HG02970 (cell line): ENCODE results near the gene SDF2L1.
"Not testable (repeated sequence)": the region's sequence is repeated elsewhere in the genome, so short reads cannot be mapped to it uniquely, and the experiment has no call there.

Experiments used
- ATAC-seq: cut with Tn5 transposase; IDR thresholded peaks from one replicate; pipeline ENCODE4 v1.9.1; 2021; ENCODE audit warnings: mild to moderate bottlenecking, moderate library complexity, moderate number of reproducible peaks; ENCODE audit not compliant: unreplicated experiment, low FRiP score

SDF2L1 gene

DNA sequence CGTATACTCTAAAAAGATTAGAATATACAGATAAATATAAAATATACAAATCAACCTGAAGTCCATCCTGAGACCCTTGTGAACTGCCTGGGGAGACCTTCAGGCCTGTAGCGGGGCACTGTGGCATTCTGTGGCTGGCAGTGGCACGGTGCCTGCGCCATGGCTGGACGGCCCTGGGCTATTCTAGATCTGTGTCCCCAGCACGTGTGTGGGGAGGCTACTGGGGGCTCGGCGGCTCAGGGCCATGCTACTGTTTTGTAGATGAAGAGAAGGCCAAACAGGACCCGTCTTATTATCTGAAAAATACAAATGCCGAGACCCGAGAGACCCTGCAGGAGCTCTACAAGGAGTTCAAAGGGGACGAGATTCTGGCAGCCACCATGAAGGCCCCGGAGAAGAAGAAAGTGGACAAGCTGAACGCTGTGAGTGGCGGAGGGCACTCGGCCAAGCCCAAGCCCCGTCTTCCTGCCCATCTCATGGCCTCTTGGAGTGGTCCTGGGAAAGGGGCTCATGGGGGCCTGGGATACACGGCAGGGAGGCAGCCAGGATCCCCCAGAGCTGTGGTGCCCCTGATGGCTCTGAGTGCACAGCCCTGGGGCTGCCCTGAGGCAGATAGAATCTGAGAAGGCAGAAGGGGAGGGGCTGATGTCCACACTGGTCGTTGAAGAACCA is 42.5 kb downstream of the SDF2L1 start:
- no peak for ATAC-seq

DNA sequence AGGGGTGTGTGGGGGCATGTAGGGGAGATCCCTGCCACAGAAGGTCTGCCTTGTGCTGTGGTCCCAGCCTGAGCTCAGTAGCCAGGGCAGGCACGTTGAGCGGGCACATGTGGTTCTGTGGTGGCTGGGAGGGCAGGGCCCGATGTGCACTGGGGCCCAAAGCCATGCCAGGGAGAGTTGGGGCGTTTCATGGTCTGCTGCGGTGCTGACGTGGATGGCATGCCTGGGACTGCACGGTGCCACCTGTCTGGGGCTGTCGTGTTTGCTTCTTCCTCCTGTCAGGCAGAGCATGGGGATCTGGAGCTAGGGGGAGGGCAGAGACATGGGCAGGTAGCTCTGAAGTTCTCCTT is 43.0 kb downstream of the SDF2L1 start:
- no peak for ATAC-seq

DNA sequence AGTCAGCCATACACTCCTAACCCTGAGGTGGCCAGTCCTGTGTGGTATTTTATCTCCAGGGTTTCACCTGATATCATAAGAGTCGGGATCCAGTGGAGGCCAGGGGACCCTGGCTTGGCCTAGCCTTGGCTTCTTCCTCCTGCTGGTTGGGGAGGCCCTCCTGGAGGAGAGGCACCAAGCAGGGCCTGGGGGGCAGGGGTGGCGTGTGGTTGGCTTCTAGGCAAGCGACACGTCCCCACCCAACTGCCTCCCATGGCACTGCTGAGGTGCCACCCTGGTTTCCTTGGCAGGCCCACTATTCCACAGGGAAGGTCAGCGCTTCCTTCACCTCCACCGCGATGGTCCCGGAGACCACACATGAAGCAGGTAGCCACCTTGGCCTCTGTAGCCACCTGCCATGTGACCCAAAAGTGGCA is 44.1 kb downstream of the SDF2L1 start:
- no peak for ATAC-seq

GRCh38 chr22:21686634-21687393 is 44.7 kb downstream of the SDF2L1 start:
- ATAC-seq: no peak

GRCh38 chr22:21687685-21688259 is 45.7 kb downstream of the SDF2L1 start:
- ATAC-seq: no peak

GRCh38 chr22:21688341-21688705 is 46.2 kb downstream of the SDF2L1 start:
- ATAC-seq: no peak

- ATAC-seq: no peak
These were observed 46.7 kb downstream of the SDF2L1 start for GRCh38 chr22:21688706-21689381.

GRCh38 chr22:21690401-21690801 is 48.3 kb downstream of the SDF2L1 start:
- ATAC-seq: no peak

GRCh38 chr22:21691816-21692215 is 49.7 kb downstream of the SDF2L1 start:
- no peak for ATAC-seq

DNA sequence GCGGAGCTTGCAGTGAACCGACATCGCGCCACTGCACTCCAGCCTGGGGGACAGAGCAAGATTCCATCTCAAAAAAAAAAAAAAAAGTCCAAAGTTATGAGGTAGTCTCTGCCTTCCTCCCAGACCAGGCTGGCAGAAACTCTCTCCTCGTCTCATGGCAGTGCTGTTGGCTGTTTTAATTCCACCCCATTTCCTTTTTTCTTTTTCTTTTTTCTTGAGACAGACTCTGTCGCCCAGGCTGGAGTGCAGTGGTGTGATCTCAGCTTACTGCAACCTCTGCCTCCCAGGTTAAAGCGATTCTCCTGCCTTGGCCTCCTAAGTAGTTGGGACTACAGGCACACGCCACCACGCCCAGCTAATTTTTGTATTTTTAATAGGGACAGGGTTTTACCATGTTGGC is 50.8 kb downstream of the SDF2L1 start:
- ATAC-seq: not testable (repeated sequence)

GRCh38 chr22:21693333-21693998 is 51.4 kb downstream of the SDF2L1 start:
- ATAC-seq: no peak
